Endometrial microvascular endothelial cells (primary cell): Measurements from ENCODE around the gene TEX30. TPM values are rescaled to one million over a fixed set of nuclear protein-coding genes. Genes with fewer than 3 reads are reported as not detected.

Experiments
- in situ Hi-C: cut with HindIII; loops from 2 replicates; pipeline ENCODE4 v1.10.0; 2017; ENCODE audit warnings: low sequenced_read_pairs, low pct_unique_long_range_greater_than_20kb; ENCODE audit errors: inconsistent ontology term
- total RNA-seq: library from RNA; depleted of rRNA; stranded (reverse); fragments of >200 nt; gene quantifications from one replicate; pipeline ENCODE4 v1.2.3, GENCODE V29; 2015; ENCODE audit errors: inconsistent ontology term

Gene TEX30
- 22.4 TPM for total RNA-seq

GRCh38 chr13:102773441-102774213 is at the start of gene TEX30:
TSS of gene TEX30 (minus strand) at chr13:102773786. CDS start at chr13:102770026, 3,760 bp downstream.
- in situ Hi-C loops: no loop called here

- in situ Hi-C loops: no loop called here
These were observed 44.3 kb upstream of the TEX30 start for GRCh38 chr13:102817907-102818306.

GRCh38 chr13:102817241-102817640 is 43.7 kb upstream of the TEX30 start:
- in situ Hi-C loops: no loop called here

- in situ Hi-C loops: no loop called here
These were observed 43.1 kb upstream of the TEX30 start for GRCh38 chr13:102816708-102817107.

- in situ Hi-C loops: no loop called here
These were observed 42.2 kb upstream of the TEX30 start for GRCh38 chr13:102815788-102816187.

GRCh38 chr13:102814793-102815192 is 41.2 kb upstream of the TEX30 start:
- in situ Hi-C loops: no loop called here

- in situ Hi-C loops: no loop called here
These were observed 40.5 kb upstream of the TEX30 start for GRCh38 chr13:102814025-102814607.

- in situ Hi-C loops: no loop called here
These were observed 39.2 kb upstream of the TEX30 start for GRCh38 chr13:102812611-102813287.

- in situ Hi-C loops: no loop called here
These were observed 34.1 kb upstream of the TEX30 start for GRCh38 chr13:102807699-102808098.

- in situ Hi-C loops: no loop called here
These were observed 32.1 kb upstream of the TEX30 start for GRCh38 chr13:102805680-102806079.

- in situ Hi-C loops: no loop called here
These were observed 26.8 kb upstream of the TEX30 start for GRCh38 chr13:102800145-102801041.

- in situ Hi-C loops: no loop called here
These were observed 26.0 kb upstream of the TEX30 start for GRCh38 chr13:102799426-102800144.

GRCh38 chr13:102798581-102799425 is 25.2 kb upstream of the TEX30 start, which contains the start of the genes BIVM and POGLUT2:
TSS of gene BIVM (plus strand) at chr13:102799119. CDS start at chr13:102807268, 8,149 bp downstream.
TSS of gene POGLUT2 (minus strand) at chr13:102798976. CDS start at chr13:102798670, 306 bp downstream.
- in situ Hi-C loops: no loop called here

- in situ Hi-C loops: no loop called here
These were observed 20.2 kb upstream of the TEX30 start for GRCh38 chr13:102793611-102794355.

- in situ Hi-C loops: no loop called here
These were observed 18.8 kb upstream of the TEX30 start for GRCh38 chr13:102792396-102792795.

GRCh38 chr13:102788683-102789082 is 15.1 kb upstream of the TEX30 start:
- in situ Hi-C loops: no loop called here

- in situ Hi-C loops: no loop called here
These were observed 10.9 kb upstream of the TEX30 start for GRCh38 chr13:102784483-102784882.
